ENCODE data around the gene DSP. TPM values are rescaled to one million over a fixed set of nuclear protein-coding genes. Genes with fewer than 3 reads are reported as not detected.

DSP gene
- 305 TPM for total RNA-seq
- long read RNA-seq, full-length matches to known transcripts, result 14 of 59 reads
- long read RNA-seq, partial matches to known transcripts, result 28 of 59 reads
- long read RNA-seq, other reads (novel, unspliced or antisense), result 17 of 59 reads

GRCh38 chr6:7541175-7542064 lies at the start of gene DSP:
Gene DSP (plus strand): TSS chr6:7541671. CDS start chr6:7541916, 245 bp downstream.
- DNase-seq (ENCODE audit: missing footprints), result peak; percentile 85

GRCh38 chr6:7493866-7494265 lies 47.6 kb upstream of the DSP start:
- intact Hi-C loops (cut with DNase I), result no loop called here
- DNase-seq (ENCODE audit: missing footprints), result no peak
- ATAC-seq, result no peak

More at GRCh38 chr6:7541175-7542064, at the start of gene DSP:
- peak; percentile 81 for ATAC-seq
- intact Hi-C loops (cut with DNase I), result loop anchor here (1.0 to 2.0 kb wide), 3 partner anchors 19 to 116 kb away; no protein-coding TSS in a partner anchor

DNA sequence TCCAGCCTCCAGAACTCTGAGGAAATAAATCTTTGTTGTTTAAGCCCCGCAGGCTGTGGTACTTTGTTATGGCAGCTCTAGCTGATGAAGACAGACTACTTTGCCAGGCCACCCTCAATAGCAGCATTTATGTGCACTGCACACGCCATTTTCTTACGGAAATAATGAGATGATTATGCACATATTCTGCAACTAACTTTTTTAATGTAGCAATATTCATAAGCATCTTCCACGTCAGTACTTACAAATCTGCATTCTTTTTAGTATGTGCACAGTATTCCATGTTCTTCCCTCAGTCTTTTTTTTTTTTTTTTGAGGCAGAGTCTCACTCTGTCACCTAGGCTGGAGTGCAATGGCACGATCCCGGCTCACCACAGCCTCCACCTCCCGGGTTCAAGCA lies 46.8 kb upstream of the DSP start:
- intact Hi-C loops (cut with DNase I), result no loop called here
- ATAC-seq (no peak), DNase-seq (ENCODE audit: missing footprints) (no peak)

DNA sequence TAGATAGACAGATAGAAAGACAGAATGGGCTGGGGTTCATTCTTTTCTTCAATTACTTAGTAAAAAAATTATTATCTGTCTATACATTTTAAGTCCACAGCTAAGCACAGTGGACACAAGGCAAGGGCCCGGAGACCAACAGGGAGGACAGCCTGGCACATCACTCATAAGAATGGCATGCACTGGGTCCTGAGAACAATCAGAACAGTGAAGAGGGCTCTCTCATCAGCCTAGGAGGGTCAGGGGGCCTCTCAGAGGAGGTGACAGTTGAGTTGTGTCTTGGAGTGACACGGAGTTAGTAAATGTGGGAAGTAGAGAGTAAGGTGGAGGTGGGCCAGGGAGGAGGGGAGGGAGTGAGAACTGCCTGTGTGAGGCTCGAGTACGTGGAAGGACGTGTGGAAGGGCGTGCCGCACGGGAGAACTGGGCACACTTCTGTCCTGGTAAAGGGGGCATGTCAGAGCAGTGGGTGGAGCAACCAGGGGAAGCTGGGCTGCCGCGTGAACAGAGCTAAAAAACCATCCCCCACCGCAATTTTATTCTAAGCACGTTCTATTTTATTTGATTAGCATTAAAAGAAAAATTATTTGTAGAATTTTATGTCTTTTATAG lies 45.1 kb upstream of the DSP start:
- DNase-seq (ENCODE audit: missing footprints) (no peak), ATAC-seq (peak; percentile 82)
- intact Hi-C loops (cut with DNase I), result no loop called here

GRCh38 chr6:7500752-7501282 lies 40.7 kb upstream of the DSP start:
- DNase-seq (ENCODE audit: missing footprints) (no peak), ATAC-seq (no peak)
- intact Hi-C loops (cut with DNase I), result no loop called here

GRCh38 chr6:7502743-7503142 lies 38.7 kb upstream of the DSP start:
- intact Hi-C loops (cut with DNase I), result no loop called here
- ATAC-seq, result peak; percentile 60
- DNase-seq (ENCODE audit: missing footprints), result no peak

DNA sequence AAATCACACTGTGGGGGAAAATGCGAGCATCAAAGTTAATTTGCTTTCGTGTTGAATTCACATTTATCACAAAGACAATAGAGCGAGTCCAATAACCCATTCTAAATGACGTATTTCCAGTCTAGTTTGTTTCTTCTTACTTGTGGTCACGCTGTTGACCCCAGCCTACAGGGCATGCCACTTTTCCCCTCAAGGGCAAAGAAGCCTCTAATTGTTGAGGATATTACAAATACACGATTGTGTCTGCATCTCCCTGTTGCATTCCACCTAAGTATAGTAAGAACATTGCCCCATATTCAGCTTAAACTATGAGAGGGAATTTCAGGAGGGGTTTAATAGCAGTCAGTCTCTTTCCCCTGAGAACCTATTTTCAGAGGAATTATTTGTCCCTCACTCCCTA lies 37.4 kb upstream of the DSP start:
- DNase-seq (ENCODE audit: missing footprints) (no peak), ATAC-seq (no peak)
- intact Hi-C loops (cut with DNase I), result no loop called here

DNA sequence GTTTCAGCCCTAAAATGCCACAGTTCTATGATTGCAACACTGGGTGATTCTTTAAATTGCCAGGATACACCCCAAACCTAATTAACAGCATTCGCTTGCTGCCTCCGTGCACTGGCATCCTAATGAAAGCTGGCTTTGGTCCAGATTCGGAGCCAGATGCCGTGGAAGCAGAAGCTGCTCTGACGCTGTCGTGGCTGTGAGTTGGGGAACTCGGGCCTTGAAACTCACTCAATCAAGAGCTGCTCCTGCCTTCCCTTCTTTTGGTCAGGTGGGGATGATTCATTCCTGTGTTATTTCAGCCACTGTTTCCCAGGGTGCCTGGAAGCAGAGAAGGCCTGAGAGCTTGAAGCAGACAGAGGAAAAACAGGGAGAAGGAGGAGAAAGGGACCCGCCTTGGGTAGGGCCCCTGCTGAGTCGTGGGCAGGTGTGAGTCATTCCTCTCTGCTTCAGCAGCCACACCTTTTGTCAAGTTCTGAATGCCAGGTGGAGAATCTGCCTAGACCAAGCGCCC lies 36.2 kb upstream of the DSP start:
- ATAC-seq (peak; percentile 31), DNase-seq (ENCODE audit: missing footprints) (no peak)
- intact Hi-C loops (cut with DNase I), result no loop called here

DNA sequence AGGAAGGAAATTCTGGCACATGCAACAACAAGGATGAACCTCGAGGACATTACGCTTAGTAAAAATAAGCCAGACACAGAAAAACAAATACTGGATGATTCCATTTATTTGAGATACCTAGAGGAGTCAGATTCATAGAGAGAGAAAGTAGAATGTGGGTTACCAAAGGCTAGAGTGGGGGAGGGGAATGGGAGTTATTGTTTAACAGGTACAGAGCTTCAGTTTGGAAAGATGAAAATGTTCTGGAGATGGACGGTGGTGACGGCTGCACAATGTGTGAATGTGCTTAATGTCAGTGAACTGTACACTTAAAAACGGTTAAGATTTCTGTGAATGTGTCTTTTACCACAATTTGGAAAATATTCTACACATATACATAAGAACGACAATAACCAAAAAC lies 33.9 kb upstream of the DSP start:
- intact Hi-C loops (cut with DNase I), result no loop called here
- ATAC-seq (no peak), DNase-seq (ENCODE audit: missing footprints) (no peak)

GRCh38 chr6:7512320-7512719 lies 29.2 kb upstream of the DSP start:
- intact Hi-C loops (cut with DNase I), result no loop called here
- no peak for ATAC-seq

GRCh38 chr6:7513529-7513928 lies 27.9 kb upstream of the DSP start:
- intact Hi-C loops (cut with DNase I), result no loop called here
- ATAC-seq (no peak), DNase-seq (ENCODE audit: missing footprints) (no peak)

More at GRCh38 chr6:7512320-7512719, 29.2 kb upstream of the DSP start:
- DNase-seq (ENCODE audit: missing footprints), result no peak

- DNase-seq (ENCODE audit: missing footprints) (no peak), ATAC-seq (no peak)
- intact Hi-C loops (cut with DNase I), result no loop called here
Measured at GRCh38 chr6:7515363-7515762, 26.1 kb upstream of the DSP start.

GRCh38 chr6:7518877-7519276 lies 22.6 kb upstream of the DSP start:
- intact Hi-C loops (cut with DNase I), result no loop called here
- DNase-seq (ENCODE audit: missing footprints) (no peak), ATAC-seq (no peak)

- intact Hi-C loops (cut with DNase I), result no loop called here
- DNase-seq (ENCODE audit: missing footprints), result no peak
- no peak for ATAC-seq
Measured at GRCh38 chr6:7522873-7523272, 18.6 kb upstream of the DSP start.

GRCh38 chr6:7523922-7524321 lies 17.5 kb upstream of the DSP start:
- intact Hi-C loops (cut with DNase I), result no loop called here
- DNase-seq (ENCODE audit: missing footprints), result no peak
- ATAC-seq, result no peak

DNA sequence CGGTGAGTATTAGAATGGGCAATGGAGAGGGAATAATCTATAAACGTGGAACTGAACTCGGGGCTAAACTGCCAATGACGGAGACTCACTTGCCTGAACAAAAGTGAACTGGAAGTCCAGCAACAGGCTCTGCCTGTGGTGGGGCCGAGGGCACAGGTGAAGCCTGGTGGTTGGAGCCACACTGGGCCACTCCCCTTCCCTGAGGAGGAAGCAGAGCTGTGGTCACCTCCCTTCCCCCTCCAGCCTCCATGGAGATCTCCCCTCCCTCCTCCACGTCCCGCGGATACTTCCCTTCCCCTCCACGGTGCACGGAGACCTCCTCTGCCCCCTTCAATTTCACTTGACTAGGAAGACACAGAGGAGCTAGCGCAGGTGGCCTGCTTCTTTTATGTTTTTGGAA lies 14.7 kb upstream of the DSP start:
- DNase-seq (ENCODE audit: missing footprints), result no peak
- intact Hi-C loops (cut with DNase I), result no loop called here
- ATAC-seq, result no peak

DNA sequence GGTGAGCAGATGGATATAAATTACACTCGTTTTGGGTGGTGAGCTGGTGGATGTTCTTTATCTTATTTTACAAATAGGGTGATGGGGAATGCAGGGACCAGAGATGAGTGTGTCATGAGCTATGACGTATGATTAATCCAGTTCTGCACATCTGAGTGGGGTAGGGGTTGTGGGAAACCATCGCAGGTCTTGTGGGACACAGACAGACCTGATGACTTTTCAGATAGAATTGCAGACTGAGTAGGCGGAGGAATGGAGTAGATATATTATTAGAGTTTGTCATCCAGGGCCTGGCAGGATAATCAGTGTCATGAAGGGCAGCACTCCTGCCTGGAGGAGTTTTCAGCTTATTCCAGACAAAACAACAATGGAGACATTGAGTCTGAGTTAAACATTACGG lies 12.9 kb upstream of the DSP start:
- intact Hi-C loops (cut with DNase I), result no loop called here
- DNase-seq (ENCODE audit: missing footprints), result no peak
- no peak for ATAC-seq

DNA sequence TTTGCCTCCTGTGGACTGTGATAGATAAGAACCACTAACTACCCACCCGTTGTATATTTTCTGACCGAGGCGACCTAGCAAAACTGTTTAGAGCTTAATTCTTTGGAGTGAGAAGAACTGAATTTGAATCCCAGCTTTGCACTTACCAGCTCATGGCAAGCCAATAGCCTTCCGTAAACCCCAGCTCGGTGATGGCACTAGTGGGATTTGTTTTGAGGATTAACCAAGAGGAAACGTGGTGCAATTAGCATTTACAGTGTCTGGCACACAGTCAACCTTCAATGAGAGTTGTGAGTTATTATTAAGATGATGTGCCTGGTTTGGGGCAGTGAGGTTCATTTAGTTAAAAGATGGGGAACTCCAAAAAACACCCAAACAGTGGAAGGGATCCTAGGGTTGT lies 12.3 kb upstream of the DSP start:
- intact Hi-C loops (cut with DNase I), result no loop called here
- no peak for ATAC-seq
- no peak for DNase-seq (ENCODE audit: missing footprints)

GRCh38 chr6:7532232-7532631 lies 9.2 kb upstream of the DSP start:
- DNase-seq (ENCODE audit: missing footprints) (no peak), ATAC-seq (no peak)
- intact Hi-C loops (cut with DNase I), result no loop called here

GRCh38 chr6:7532821-7533220 lies 8.7 kb upstream of the DSP start:
- ATAC-seq, result no peak
- intact Hi-C loops (cut with DNase I), result no loop called here

More at GRCh38 chr6:7532821-7533220, 8.7 kb upstream of the DSP start:
- no peak for DNase-seq (ENCODE audit: missing footprints)
